Measurements from ENCODE around the gene DGCR8. TPM values are rescaled to one million over a fixed set of nuclear protein-coding genes. Genes with fewer than 3 reads are reported as not detected.
A peak's percentile ranks its signal among the peaks of the same experiment; 100 is the strongest.

DGCR8 gene
- total RNA-seq, 1 experiment from 2014 or later, result 34.7 TPM

DNA sequence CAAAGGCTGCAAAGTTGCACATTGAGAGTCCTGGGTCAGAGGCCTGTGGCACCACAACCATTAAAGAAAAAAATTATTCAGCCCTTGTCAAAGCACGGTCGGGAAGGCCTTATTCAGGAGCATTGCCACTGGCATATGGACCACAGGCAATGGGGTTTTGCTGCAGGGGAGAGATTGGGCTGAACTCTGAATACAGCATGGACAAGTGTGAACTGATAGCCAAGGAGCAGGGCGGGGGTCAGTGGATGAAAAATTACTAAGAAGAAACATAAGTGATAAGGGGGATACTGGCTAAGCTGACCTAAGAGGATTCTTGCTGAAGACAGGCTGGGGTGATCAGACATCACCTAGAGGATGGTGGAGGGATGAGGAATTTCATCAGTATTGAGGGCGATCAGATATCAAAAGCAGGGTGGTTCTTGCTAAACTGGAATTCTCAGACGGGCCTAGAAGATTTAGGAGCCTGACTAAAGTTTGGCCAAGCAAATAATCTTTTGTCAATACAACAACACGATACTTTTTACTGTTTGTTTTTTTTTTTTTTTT lies 3.3 kb upstream of the DGCR8 start:
- H3K4me3 ChIP-seq, result no peak overlapping the region
- intact Hi-C loops (cut with micrococcal nuclease; ENCODE audit: unreplicated experiment), result no loop called here
- TF ChIP-seq CTCF (conservative IDR thresholded peaks at IDR 0.05), result no peak
- no peak for TF ChIP-seq EZH2 (IDR thresholded peaks at IDR 0.05; ENCODE audit: low read depth)
- peaks cover 4% of the 10 kb centered on the region; the same call in 1 of the 2 replicates for H3K4me1 ChIP-seq (replicated peaks; ENCODE audit: insufficient read depth)
- H3K9me2 ChIP-seq (ENCODE audit: insufficient read depth), result no peaks in the 10 kb centered on the region
- no peaks in the 10 kb centered on the region for H3K27me3 ChIP-seq (ENCODE audit: insufficient read depth, low read depth)
- H3K79me2 ChIP-seq (ENCODE audit: low read depth), result peaks cover 13% of the 10 kb centered on the region
- no peak overlapping the region for H2AFZ ChIP-seq
- no peak overlapping the region for H3K4me2 ChIP-seq
- peaks cover 16% of the 10 kb centered on the region for H3F3A ChIP-seq (ENCODE audit: insufficient read depth, low read depth)
- BruUV-seq (replicated peaks), result no TSS peak
- ChIA-PET POLR2A (ENCODE audit: unreplicated experiment) (no interaction called here), CTCF (no interaction called here)
- no peaks in the 10 kb centered on the region for H3K36me3 ChIP-seq (ENCODE audit: low read depth)
- H3K9me3 ChIP-seq (ENCODE audit: insufficient read depth, low read depth), result no peaks in the 10 kb centered on the region
- DNase-seq, result no peak
- H3K27ac ChIP-seq, result no peak overlapping the region
- H4K20me1 ChIP-seq (ENCODE audit: insufficient read depth), result peaks cover 5% of the 10 kb centered on the region; the same call in 1 of the 2 replicates

DNA sequence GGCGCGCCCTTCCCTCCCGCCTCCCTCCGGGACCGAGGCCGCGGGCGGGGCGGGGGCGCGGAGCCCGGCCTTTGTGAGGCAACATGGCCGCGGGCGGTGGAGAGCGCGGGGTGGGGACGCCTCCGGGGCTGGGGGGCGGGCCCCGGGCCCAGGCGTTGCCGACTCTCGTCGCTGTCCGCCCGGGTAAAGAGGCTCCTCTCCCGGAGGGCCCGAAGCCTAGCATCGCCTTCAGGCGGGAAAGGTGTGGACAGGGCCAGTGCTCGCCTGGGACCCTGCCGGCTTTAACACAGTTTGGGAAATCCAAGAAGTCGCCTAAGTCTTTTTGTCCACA lies 369 bp downstream of the DGCR8 start:
- intact Hi-C loops (cut with micrococcal nuclease; ENCODE audit: unreplicated experiment), result loop anchor here (2.0 kb wide), 1 partner anchor 36 kb away; the partner anchor contains the start of genes RANBP1 and TRMT2A
- H4K20me1 ChIP-seq (ENCODE audit: insufficient read depth), result peaks cover 21% of the 10 kb centered on the region
- DNase-seq, result peak in 1 of 2 experiments; percentile 59
- H3K4me3 ChIP-seq, result peak overlapping the region; percentile 74
- H3F3A ChIP-seq (ENCODE audit: insufficient read depth, low read depth), result peaks cover 16% of the 10 kb centered on the region
- peaks cover 50% of the 10 kb centered on the region for H3K79me2 ChIP-seq (ENCODE audit: low read depth)
- H3K4me2 ChIP-seq, result peak overlapping the region; percentile 90
- ChIA-PET CTCF (no interaction called here), POLR2A (ENCODE audit: unreplicated experiment) (interaction anchor here (0.6 kb wide), 1 partner anchor 18 kb away, joined by 6 read pairs; no protein-coding TSS in a partner anchor)
- peak overlapping the region; percentile 50 for H3K27ac ChIP-seq
- no peaks in the 10 kb centered on the region for H3K36me3 ChIP-seq (ENCODE audit: low read depth)
- TF ChIP-seq CTCF (conservative IDR thresholded peaks at IDR 0.05), result no peak
- TF ChIP-seq EZH2 (IDR thresholded peaks at IDR 0.05; ENCODE audit: low read depth), result no peak
- no TSS peak for BruUV-seq (replicated peaks)
- H3K27me3 ChIP-seq (ENCODE audit: insufficient read depth, low read depth), result no peaks in the 10 kb centered on the region
- H3K4me1 ChIP-seq (replicated peaks; ENCODE audit: insufficient read depth), result peaks cover 4% of the 10 kb centered on the region; the same call in 1 of the 2 replicates
- no peaks in the 10 kb centered on the region for H3K9me2 ChIP-seq (ENCODE audit: insufficient read depth)
- H3K9me3 ChIP-seq (ENCODE audit: insufficient read depth, low read depth), result no peaks in the 10 kb centered on the region
- H2AFZ ChIP-seq, result 0 out of 2 replicates have a peak overlapping the region, but pooled peaks have one; percentile 48

DNA sequence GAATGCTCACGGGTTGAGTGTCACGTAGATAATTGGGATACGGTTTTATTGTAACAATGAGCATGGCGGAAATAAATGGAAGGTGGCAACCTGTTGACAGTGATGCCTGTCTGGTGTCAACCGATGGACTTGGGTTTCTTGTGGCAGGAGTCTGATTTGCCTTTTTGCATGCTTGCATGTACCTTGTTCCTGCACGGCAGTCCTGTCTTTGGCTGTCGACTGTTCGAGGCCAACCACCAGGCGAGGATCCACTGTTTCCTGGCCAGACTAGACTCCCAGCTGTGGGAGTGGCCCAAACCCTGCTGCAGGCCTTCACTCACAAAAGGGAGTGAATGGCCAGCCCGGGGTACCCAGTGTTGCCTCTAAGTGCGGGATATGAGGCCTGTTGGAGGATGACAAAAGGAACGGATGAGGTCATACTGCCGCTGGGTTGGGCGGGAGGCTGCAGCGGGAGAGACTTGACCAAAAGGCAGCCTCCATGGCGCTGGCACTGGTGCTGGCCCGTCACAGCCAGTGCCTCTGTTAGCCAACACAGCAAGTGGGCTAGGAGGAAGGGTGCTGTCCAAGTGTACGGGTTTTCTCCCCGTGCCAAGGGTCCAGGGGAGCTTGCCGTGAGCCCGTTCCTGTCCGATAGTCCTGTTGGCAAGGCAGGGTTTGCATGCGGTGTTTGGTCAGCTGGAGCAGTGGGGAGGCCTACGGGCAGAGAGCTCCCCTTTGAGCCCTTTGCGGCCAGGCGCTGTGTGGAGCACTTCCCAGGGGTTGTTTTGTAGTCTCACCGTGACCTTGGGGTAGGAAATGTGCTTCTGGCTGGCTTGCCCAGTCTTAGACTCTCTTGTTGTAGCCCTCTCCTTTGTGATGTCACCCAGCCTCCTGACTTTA lies 974 bp downstream of the DGCR8 start:
- intact Hi-C loops (cut with micrococcal nuclease; ENCODE audit: unreplicated experiment), result loop anchor here (2.0 kb wide), 1 partner anchor 36 kb away; the partner anchor contains the start of genes RANBP1 and TRMT2A
- peak overlapping the region; percentile 50 for H3K27ac ChIP-seq
- POLR2A ChIA-PET (ENCODE audit: unreplicated experiment), result no interaction called here
- H3F3A ChIP-seq (ENCODE audit: insufficient read depth, low read depth), result peaks cover 16% of the 10 kb centered on the region
- H3K27me3 ChIP-seq (ENCODE audit: insufficient read depth, low read depth), result no peaks in the 10 kb centered on the region
- no peaks in the 10 kb centered on the region for H3K9me2 ChIP-seq (ENCODE audit: insufficient read depth)
- no peaks in the 10 kb centered on the region for H3K9me3 ChIP-seq (ENCODE audit: insufficient read depth, low read depth)
- H4K20me1 ChIP-seq (ENCODE audit: insufficient read depth), result peaks cover 26% of the 10 kb centered on the region
- DNase-seq, result peak; percentile 24 to 36
- peak overlapping the region; percentile 90 for H3K4me2 ChIP-seq
- H2AFZ ChIP-seq, result 0 out of 2 replicates have a peak overlapping the region, but pooled peaks have one; percentile 48
- CTCF ChIA-PET, result no interaction called here
- peaks cover 4% of the 10 kb centered on the region; the same call in 1 of the 2 replicates for H3K4me1 ChIP-seq (replicated peaks; ENCODE audit: insufficient read depth)
- BruUV-seq (replicated peaks), result TSS peak; percentile 37
- H3K79me2 ChIP-seq (ENCODE audit: low read depth), result peaks cover 56% of the 10 kb centered on the region
- TF ChIP-seq EZH2 (IDR thresholded peaks at IDR 0.05; ENCODE audit: low read depth) (no peak), CTCF (conservative IDR thresholded peaks at IDR 0.05) (no peak)
- H3K4me3 ChIP-seq, result peak overlapping the region; percentile 74
- no peaks in the 10 kb centered on the region for H3K36me3 ChIP-seq (ENCODE audit: low read depth)

Measured in PC-9 (cell line).